Epithelial cell of prostate (primary cell): ENCODE data around the gene INTS11.

Source experiments
- DNase-seq: peaks from one replicate; pipeline ENCODE4 v3.0.0-alpha.2; 2011; ENCODE audit warnings: low read depth, low spot score
- H3K27ac ChIP-seq: fragments of 450-650 bp; 2 replicates; pipeline ENCODE4 v1.5.1; 2017; ENCODE audit warnings: mild to moderate bottlenecking

Gene INTS11

DNA sequence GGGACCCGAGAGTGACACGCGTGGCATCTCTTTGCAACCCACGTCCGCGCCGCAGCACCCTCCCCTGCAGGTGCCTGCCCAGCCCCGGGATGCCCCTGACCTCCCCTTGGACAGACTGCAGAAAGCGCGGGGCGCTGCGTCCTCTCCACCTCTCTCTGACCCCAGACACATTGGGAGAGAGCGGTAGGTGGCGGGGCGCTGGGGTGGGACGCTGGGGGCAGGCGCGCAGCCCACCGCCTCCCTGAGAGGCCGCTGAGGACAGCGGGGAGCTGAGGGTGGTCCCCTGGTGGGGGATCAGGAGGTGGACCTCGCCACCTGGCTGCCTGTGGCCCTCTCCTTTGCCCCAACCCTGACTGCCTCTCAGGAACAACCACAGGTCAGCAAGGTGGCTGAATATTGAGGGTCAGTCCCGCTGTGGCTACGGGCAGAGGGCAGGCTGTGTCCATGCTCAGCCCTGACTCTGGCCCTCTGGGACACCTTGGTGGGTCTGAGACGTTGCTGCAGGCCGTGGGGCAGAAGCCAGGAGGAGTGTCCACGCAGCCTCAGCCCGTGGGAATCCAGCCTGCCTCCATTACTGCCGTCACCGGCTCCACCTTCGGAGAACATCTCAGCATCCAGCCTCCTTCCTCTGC lies 50.0 kb downstream of the INTS11 start:
- H3K27ac ChIP-seq = no peak overlapping the region
- DNase-seq = no peak

DNA sequence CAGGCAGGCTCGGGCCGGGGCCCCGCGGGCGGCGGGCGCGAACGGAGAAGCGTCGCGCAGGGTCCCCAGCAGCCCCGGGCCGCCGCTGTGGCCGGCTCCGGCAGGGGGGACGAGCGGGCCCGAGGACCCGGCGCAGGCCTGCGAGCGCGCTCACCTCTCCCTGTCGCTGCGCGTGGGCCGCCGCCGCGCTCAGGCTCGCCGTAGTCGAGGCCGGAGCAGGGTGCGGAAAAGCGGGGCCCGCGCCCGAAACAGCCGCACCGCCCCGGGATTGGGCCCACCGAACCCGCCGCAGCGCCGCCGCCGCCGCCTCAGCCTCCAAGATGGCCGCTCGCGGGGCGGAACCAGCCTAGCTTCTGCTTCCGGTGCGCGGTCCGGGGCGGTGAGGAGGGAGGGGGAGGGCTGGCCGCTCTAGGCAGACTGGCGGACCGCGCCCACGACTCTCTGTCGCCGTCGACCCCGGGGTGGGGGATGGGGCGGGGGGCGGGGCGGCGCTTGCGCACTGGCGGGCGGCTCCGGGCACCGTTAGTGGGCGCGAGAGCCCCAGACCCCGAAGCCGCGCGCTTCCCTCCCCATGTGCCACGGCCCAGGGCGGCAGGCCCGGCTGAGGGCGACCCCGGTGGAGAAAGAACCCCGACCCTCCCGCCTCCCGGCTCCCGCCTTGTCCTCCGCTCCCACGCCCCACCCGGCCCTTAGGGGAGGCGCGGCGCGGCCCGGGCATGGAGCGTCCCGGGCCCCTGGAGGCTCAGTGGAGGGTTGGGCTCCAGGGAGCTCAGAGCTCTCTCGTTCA lies 50.8 kb downstream of the INTS11 start, which contains the start of gene UBE2J2:
Gene UBE2J2, minus strand, starts transcription at position 343 of the 787 bp plus-strand sequence. CDS start 5,862 bp downstream, outside the sequence.
- DNase-seq = no peak
- peak within 1 kb of the TSS; percentile 84 for H3K27ac ChIP-seq

DNA sequence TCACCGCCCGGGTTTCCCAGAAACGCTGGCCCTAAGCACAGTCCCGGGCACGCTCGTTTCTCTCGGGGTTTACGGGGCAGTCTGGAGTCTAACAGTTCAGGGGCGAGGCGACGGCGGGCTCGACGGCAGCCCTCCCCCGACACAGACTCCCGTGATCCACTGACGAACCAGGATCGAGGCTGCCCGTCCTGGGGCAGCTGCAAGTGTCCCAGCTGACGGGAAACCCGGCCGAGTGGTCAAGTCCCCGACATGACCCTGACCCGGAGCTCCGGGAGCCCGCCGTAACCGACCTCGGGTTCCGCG lies 51.3 kb downstream of the INTS11 start:
- peak overlapping the region; percentile 84 for H3K27ac ChIP-seq
- DNase-seq = no peak

DNA sequence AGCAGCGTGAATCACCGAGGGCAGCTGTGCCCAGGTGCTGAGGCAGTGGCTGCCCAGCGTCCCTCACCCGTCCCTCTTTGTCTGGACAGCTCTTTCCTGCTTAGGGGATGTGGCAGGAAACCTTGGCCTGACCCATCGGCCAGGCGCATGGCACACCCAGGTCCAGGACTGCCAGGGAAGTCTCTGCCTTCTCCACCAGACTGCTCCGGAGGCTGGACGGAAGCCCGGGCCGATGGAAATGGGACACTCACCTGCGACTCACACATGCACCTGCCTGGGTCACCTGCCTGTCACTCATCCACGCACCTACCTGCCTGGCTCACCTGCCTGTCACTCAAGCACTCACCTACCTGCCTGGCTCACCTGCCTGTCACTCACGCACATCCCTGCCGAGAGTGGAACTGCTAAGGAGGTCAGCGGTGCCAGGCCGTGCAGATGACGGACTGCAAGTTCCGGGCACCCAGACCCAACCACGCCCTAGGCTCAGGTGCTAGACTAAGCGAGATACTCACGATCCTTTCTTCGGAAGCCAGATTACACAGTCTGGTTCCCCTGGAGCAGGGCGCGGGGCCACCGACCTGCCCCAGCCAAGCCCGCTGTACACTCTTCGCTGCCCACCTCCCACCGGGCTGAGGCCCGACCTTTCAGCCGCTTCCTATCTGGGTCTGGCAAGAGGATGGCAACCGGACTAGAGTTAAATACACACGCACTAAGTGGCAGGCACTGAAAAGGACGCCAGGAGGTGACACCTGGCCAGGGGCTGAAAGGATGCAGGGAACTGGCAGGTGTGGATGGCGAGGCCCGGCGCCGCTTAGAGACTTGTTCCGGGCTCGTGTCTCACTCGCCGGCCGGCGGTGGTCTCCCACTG lies 51.9 kb downstream of the INTS11 start:
- no peak for DNase-seq
- H3K27ac ChIP-seq = peak overlapping the region; percentile 84

DNA sequence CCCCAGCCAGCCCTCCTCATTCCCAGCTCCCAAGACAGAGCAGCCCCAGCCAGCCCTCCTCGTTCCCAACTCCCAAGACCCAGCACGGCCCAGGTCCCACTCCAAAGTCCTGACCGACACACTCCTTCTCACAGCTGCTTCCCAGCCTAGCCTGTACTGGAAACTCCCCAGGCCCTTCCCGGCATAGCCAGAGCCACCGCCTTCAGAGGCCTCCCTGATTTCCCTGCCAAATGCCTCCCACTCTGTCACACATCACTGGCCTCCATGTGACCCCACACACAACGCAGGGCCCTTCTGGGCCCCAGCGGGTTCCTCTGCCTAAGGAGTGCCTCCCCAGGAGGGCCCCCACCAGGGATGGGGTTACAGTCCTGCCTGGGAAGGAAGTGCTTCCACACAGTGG lies 53.6 kb downstream of the INTS11 start:
- no peak overlapping the region for H3K27ac ChIP-seq
- DNase-seq = no peak

DNA sequence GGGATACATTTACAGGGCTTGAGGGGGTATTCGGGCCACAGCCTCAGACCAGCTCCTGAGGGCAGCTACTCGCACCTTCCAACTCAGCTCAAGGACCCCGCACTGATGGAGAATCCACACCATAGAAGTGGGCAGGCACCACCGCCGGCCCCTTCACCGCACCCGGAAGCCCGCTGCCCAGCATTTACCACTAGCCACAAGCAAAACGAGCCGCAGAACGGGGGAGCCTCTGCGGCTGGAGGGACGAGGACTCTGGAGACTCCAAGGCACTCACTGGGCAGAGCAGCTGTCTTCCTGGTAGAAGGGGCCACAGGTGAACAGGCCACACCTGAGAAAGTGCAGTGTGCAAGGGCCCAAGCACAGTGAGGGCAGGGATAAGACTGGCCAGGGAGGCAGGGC lies 56.2 kb downstream of the INTS11 start:
- no peak overlapping the region for H3K27ac ChIP-seq
- no peak for DNase-seq

DNA sequence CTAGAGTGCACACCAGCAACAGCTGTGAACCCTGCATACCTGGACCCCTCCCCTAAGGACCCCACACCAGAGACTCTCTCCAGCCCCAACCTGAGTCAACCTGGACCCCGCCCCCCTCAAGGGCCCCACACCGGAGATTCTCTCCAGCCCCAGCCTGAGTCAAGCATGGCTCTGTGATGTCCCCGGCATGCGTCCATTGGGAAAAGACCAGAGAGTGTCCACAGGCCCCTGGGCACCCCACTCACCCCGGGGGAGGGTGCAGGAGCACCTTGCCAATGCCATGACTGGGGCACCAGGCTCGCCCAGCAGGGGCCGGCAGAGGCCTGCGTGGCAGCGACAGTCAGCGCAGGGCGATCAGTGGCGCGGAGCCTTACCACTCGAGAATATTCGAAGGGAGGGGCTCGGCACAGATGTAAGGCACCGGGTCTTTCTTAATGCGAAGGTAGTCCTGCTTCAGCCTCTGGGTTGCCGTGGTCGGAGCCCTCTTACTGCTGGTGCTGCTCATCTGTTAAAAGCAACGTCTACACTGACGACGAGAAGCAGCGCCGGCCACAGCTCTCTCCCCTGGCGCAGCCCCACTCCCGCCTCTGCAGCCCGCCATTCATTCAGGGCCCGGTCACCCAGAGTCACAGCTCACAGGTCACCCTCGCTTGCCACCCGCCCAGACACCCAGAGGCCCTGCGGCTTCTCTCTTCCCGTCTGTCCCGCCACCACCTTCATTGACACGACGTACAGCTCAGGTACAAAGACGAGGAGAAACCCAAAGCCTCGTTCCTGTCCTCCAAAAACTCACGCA lies 56.8 kb downstream of the INTS11 start:
- no peak overlapping the region for H3K27ac ChIP-seq
- no peak for DNase-seq

DNA sequence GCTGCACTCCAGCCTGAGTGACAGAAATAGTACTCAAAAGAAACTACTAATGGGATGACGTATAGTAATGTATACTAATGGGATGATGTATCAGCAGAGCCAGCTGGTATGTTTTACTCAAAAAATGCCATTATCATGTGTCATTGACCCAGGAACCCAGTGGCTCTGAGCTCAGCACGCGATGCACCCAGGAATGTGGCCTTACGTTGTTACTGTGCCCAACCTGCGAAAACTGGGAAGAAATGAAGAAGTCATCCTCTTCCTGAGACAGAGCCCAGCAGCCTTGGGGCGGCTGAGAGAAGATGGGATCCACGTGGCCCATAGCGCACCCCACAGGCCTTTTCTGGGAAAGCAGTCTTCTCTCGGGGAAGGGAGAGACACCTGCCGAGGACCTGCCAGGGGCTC lies 59.6 kb downstream of the INTS11 start:
- no peak for DNase-seq
- peak overlapping the region; percentile 72 for H3K27ac ChIP-seq

DNA sequence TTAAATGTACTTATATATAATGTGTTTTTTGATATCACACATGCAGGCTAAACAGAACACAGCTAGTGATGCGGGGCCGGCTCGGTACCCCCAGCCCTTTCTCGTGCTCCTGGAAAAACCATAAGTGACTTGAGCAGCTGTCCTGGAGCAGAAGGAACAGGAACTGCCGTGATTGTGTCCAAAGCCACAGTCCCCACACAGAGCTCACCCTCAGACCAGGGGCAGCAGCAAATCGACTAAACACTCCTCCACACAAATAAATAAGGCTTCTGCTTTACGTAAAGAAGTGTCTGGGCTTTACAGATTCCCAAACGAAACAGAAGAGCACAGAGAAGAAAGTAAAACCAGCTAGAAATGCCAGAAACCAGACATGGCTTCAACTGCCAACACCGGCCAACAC lies 60.4 kb downstream of the INTS11 start:
- DNase-seq = no peak
- peak overlapping the region; percentile 72 for H3K27ac ChIP-seq

DNA sequence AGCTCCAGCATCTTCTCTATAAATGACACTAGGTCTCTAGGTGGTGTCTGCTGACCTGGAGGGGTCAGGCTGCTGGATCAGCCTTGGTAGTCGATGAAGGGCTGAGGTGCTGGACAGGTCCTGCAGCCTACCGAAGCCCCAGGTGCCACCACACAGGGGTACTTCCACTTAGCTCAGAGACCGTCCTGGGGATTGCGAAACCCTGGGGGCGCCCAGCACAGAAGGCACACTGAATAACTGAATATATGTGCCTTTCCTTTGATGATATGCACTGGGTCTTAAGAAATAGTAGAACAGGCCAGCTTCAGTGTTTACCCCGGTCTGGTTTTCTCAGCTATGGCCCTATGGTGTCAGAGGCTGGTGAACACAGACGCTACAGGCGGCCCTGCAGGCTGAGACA lies 61.7 kb downstream of the INTS11 start:
- no peak overlapping the region for H3K27ac ChIP-seq
- no peak for DNase-seq

DNA sequence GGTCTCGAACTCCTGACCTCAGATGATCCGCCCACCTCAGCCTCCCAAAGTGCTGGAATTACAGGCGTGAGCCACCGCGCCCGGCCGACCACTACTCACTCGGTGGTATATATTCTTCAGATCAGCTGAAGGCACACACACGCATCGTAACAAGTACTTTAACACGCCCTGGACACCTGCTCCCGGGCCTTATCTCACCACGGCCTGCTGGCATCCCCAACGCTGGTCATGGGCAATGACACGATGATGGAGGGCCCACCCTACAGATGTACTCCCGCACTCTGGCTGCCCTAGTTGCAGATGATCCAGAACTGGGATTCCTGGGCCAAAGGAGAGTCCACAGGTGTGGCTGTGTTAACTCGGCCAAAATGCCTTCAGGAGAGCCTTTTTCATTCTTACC lies 62.4 kb downstream of the INTS11 start:
- no peak overlapping the region for H3K27ac ChIP-seq
- no peak for DNase-seq
